H9 (cell line): Measurements from ENCODE around the gene TBC1D22A. TPM values are rescaled to one million over a fixed set of nuclear protein-coding genes. Genes with fewer than 3 reads are reported as not detected.

Experiments used
- DNase-seq: peaks from one replicate; pipeline ENCODE4 v3.0.0-alpha.2; 2017
- H2AFZ ChIP-seq: one replicate; pipeline ENCODE4 v1.6.1; 2013; ENCODE audit warnings: mild to moderate bottlenecking, low read length, control low read depth, moderate library complexity
- H2AK5ac ChIP-seq: 2 replicates; pipeline ENCODE4 v1.6.1; 2013; ENCODE audit warnings: low read length, control low read depth, mixed read lengths; ENCODE audit not compliant: insufficient read length
- H2BK120ac ChIP-seq: one replicate; pipeline ENCODE4 v1.6.1; 2013; ENCODE audit warnings: low read depth, mild to moderate bottlenecking, low read length, control low read depth, inconsistent platforms; ENCODE audit not compliant: poor library complexity, severe bottlenecking
- H2BK12ac ChIP-seq: 2 replicates; pipeline ENCODE4 v1.6.1; 2013; ENCODE audit warnings: low read length, control low read depth, mixed read lengths, low read depth; ENCODE audit not compliant: insufficient read length
- H2BK15ac ChIP-seq: 2 replicates; pipeline ENCODE4 v1.6.1; 2013; ENCODE audit warnings: low read depth, low read length, control low read depth
- H2BK20ac ChIP-seq: one replicate; pipeline ENCODE4 v1.6.1; 2013; ENCODE audit warnings: low read depth, mild to moderate bottlenecking, low read length, control low read depth, inconsistent platforms; ENCODE audit not compliant: poor library complexity, severe bottlenecking
- H2BK5ac ChIP-seq: 2 replicates; pipeline ENCODE4 v1.6.1; 2013; ENCODE audit warnings: low read length, control low read depth, mixed read lengths; ENCODE audit not compliant: insufficient read length
- H3K14ac ChIP-seq: 2 replicates; pipeline ENCODE4 v1.6.1; 2013; ENCODE audit warnings: low read length, control low read depth; ENCODE audit not compliant: insufficient read depth
- H3K18ac ChIP-seq: 2 replicates; pipeline ENCODE4 v1.6.1; 2013; ENCODE audit warnings: low read depth, mild to moderate bottlenecking, mixed read lengths, low read length, control low read depth; ENCODE audit not compliant: insufficient read length
- H3K23ac ChIP-seq: 2 replicates; pipeline ENCODE4 v1.6.1; 2013; ENCODE audit warnings: low read length, control low read depth, mixed read lengths, low read depth; ENCODE audit not compliant: insufficient read length
- H3K23me2 ChIP-seq: 2 replicates; pipeline ENCODE4 v1.6.1; 2013; ENCODE audit warnings: low read depth, mild to moderate bottlenecking, mixed read lengths, low read length, control low read depth; ENCODE audit not compliant: insufficient read length, poor library complexity, severe bottlenecking
- H3K27ac ChIP-seq: 2 replicates; pipeline ENCODE4 v1.5.1; 2013; ENCODE audit warnings: low read length, control low read depth, mixed read lengths, low read depth; ENCODE audit not compliant: insufficient read length
- H3K27me3 ChIP-seq: 2 replicates; pipeline ENCODE4 v1.6.1; 2013; ENCODE audit warnings: low read length, control low read depth, inconsistent platforms; ENCODE audit not compliant: insufficient read depth
- H3K4ac ChIP-seq: 2 replicates; pipeline ENCODE4 v1.6.1; 2013; ENCODE audit warnings: low read depth, mild to moderate bottlenecking, control low read depth, inconsistent platforms, low read length, moderate library complexity
- H3K4me1 ChIP-seq: 2 replicates; pipeline ENCODE4 v1.6.1; 2013; ENCODE audit warnings: low read length, control low read depth, inconsistent platforms; ENCODE audit not compliant: insufficient read depth
- H3K4me2 ChIP-seq: 2 replicates; pipeline ENCODE4 v1.6.1; 2013; ENCODE audit warnings: low read length, control low read depth, mixed read lengths; ENCODE audit not compliant: insufficient read length, insufficient read depth
- H3K56ac ChIP-seq: 2 replicates; pipeline ENCODE4 v1.6.1; 2013; ENCODE audit warnings: low read depth, mild to moderate bottlenecking, mixed read lengths, low read length, control low read depth; ENCODE audit not compliant: insufficient read length
- H3K79me1 ChIP-seq: 2 replicates; pipeline ENCODE4 v1.6.1; 2013; ENCODE audit warnings: low read depth, mild to moderate bottlenecking, moderate library complexity, low read length, control low read depth, inconsistent platforms; ENCODE audit not compliant: insufficient read depth, poor library complexity, severe bottlenecking
- H3K79me2 ChIP-seq: 2 replicates; pipeline ENCODE4 v1.6.1; 2013; ENCODE audit warnings: low read length, control low read depth, inconsistent platforms; ENCODE audit not compliant: insufficient read depth
- H3K9ac ChIP-seq: 2 replicates; pipeline ENCODE4 v1.6.1; 2013; ENCODE audit warnings: low read length, control low read depth, mixed read lengths; ENCODE audit not compliant: insufficient read length; ENCODE audit errors: extremely low read depth
- H3K9me3 ChIP-seq: one replicate; pipeline ENCODE4 v1.6.1; 2013; ENCODE audit warnings: low read depth, low read length, inconsistent platforms; ENCODE audit not compliant: control insufficient read depth
- H3T11ph ChIP-seq: one replicate; pipeline ENCODE4 v1.6.1; 2013; ENCODE audit warnings: mild to moderate bottlenecking, low read length, control low read depth, inconsistent platforms
- H4K20me1 ChIP-seq: one replicate; pipeline ENCODE4 v1.6.1; 2013; ENCODE audit not compliant: control insufficient read depth, insufficient read length, insufficient read depth
- H4K5ac ChIP-seq: 2 replicates; pipeline ENCODE4 v1.6.1; 2013; ENCODE audit warnings: low read depth, mild to moderate bottlenecking, mixed read lengths, low read length, control low read depth; ENCODE audit not compliant: insufficient read length
- H4K8ac ChIP-seq: replicated peaks from 2 replicates; pipeline ENCODE4 v1.6.1; 2013; ENCODE audit warnings: low read length, control low read depth, mixed read lengths, low read depth; ENCODE audit not compliant: insufficient read length
- H4K91ac ChIP-seq: 2 replicates; pipeline ENCODE4 v1.6.1; 2013; ENCODE audit warnings: low read depth, mild to moderate bottlenecking, moderate library complexity, mixed read lengths, low read length, control low read depth; ENCODE audit not compliant: insufficient read length
- H3K27ac Mint-ChIP-seq, 3 experiments: 2 replicates in 2 of 3; 3 replicates in 1 of 3; pipeline ENCODE4 v1.8.0; 2020 to 2021; ENCODE audit warnings: mixed read lengths in 3 of 3, mild to moderate bottlenecking in 1 of 3, moderate library complexity in 1 of 3
- H3K27me3 Mint-ChIP-seq: 2 replicates; pipeline ENCODE4 v1.8.0; 2021; ENCODE audit warnings: low read depth, mild to moderate bottlenecking, moderate library complexity, mixed read lengths
- H3K36me3 Mint-ChIP-seq, 3 experiments: 2 replicates in 2 of 3; 3 replicates in 1 of 3; pipeline ENCODE4 v1.8.0; 2020 to 2021; ENCODE audit warnings: low read depth in 3 of 3, mixed read lengths in 3 of 3; ENCODE audit not compliant: insufficient read depth in 1 of 3
- H3K4me1 Mint-ChIP-seq, 2 experiments: 2 replicates each; pipeline ENCODE4 v1.8.0; 2020; ENCODE audit warnings: mixed read lengths in 2 of 2
- H3K4me3 Mint-ChIP-seq, 2 experiments: 2 replicates in 1 of 2; 3 replicates in 1 of 2; pipeline ENCODE4 v1.8.0; 2020 to 2021; ENCODE audit warnings: mild to moderate bottlenecking in 2 of 2, mixed read lengths in 2 of 2, moderate library complexity in 1 of 2
- H3K9me3 Mint-ChIP-seq, 2 experiments: 2 replicates in 1 of 2; 3 replicates in 1 of 2; pipeline ENCODE4 v1.8.0; 2020; ENCODE audit warnings: mild to moderate bottlenecking in 2 of 2, mixed read lengths in 2 of 2, moderate library complexity in 1 of 2
- WGBS: extraction: QIAGEN DNeasy Blood & Tissue Kit; methylation state at CpG from one replicate; pipeline ENCODE4 v1.1.7; 2013; ENCODE audit warnings: missing lambda C conversion rate, low lambda C conversion rate, mixed read lengths; ENCODE audit not compliant: insufficient read length; ENCODE audit errors: extremely low coverage; 5-methylcytosine and 5-hydroxymethylcytosine counted together
- total RNA-seq: library from RNA; stranded (reverse); gene quantifications from 2 replicates; pipeline ENCODE4 v1.2.1, GENCODE V29; 2021
- TF ChIP-seq, protein P1 (sequence below): fragments of 200-600 bp; sonication (generic); conservative IDR thresholded peaks from 3 replicates; pipeline ENCODE4 v1.8.0; 2021; ENCODE audit warnings: antibody characterized with exemption, mild to moderate bottlenecking

The TBC1D22A gene
- total RNA-seq, 1 experiment from 2014 or later = 20.8 TPM

DNA sequence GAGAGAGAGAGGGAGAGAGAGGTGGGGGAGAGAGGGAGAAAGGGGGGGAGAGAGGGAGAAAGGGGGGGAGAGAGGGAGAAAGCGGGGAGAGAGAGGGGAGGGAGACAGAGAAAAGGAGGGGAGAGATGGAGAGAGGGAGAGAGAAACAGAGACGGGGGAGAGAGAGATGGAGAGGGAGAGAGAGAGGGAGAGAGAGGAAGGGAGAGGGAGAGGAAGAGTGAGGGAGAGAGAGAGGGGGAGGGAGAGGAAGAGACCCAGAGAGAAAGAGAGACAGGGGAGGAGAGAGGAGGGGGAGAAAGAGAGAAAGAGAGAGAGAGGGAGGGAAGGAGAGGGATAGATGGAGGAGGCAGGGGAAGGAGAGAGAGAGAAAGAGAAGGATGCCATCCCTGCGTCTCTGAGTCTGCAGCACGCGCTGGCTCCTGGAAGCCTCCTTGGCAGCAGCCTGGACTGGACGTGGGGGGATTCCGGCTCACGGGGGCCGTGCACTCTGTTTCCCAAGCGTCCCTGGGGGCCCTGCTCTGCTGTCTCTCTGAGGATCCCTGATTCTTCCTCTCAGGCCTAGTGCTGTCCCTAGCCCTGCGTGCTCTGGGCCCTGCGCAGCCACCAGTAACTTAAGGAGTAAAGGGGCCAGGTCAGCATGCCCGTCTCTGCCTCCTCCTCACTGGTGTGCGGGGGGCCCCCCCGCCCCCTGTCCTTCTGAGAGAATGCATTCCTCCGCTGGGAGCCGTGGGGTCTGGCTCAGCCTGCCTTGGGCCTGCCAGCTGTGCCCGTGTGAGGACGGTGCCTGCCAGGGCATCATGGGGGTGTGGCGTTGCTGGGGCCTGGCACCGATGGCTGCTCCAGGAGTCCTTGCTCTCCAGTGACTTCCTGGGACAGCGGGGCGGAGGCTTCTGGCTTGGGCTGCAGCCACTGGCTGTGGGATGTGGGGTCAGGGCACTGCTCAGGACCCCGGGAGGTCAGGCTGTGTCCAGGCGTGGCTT, 429.5 kb downstream of the TBC1D22A start:
- H4K20me1 ChIP-seq = no peaks in the 10 kb centered on the region
- H2BK12ac ChIP-seq = no peak overlapping the region
- no peaks in the 10 kb centered on the region for H3K4me1 ChIP-seq
- peaks cover 13% of the 10 kb centered on the region for H3K9me3 ChIP-seq
- H3K79me2 ChIP-seq = no peaks in the 10 kb centered on the region
- H3K9me3 Mint-ChIP-seq = peaks cover 0 to 87% of the 10 kb centered on the region in 2 experiments; a peak in 4 of 5 replicates
- no peak overlapping the region for H3K56ac ChIP-seq
- H3K14ac ChIP-seq = no peak overlapping the region; the same call in 1 of the 2 replicates
- H3K4me2 ChIP-seq = no peak overlapping the region
- no CpG with 5 or more reads among the region's 25 CpGs for WGBS
- no peak overlapping the region for H2BK15ac ChIP-seq
- H4K91ac ChIP-seq = no peak overlapping the region
- H3K23ac ChIP-seq = no peak overlapping the region
- no peaks in the 10 kb centered on the region for H3K4me1 Mint-ChIP-seq
- peaks cover 2% of the 10 kb centered on the region for H3K23me2 ChIP-seq
- H3T11ph ChIP-seq = no peak overlapping the region
- H2AFZ ChIP-seq = no peak overlapping the region
- H3K27me3 ChIP-seq = no peaks in the 10 kb centered on the region
- no peak overlapping the region for H2BK20ac ChIP-seq
- no peak overlapping the region for H3K4me3 Mint-ChIP-seq
- no peak overlapping the region for H3K18ac ChIP-seq
- H3K27me3 Mint-ChIP-seq = peaks cover 5% of the 10 kb centered on the region
- no peak overlapping the region for H3K27ac Mint-ChIP-seq
- H3K27ac ChIP-seq = no peak overlapping the region
- no peak overlapping the region for H2AK5ac ChIP-seq
- no peak overlapping the region for H3K9ac ChIP-seq
- peak; percentile 25 for DNase-seq
- TF ChIP-seq, protein P1, sequence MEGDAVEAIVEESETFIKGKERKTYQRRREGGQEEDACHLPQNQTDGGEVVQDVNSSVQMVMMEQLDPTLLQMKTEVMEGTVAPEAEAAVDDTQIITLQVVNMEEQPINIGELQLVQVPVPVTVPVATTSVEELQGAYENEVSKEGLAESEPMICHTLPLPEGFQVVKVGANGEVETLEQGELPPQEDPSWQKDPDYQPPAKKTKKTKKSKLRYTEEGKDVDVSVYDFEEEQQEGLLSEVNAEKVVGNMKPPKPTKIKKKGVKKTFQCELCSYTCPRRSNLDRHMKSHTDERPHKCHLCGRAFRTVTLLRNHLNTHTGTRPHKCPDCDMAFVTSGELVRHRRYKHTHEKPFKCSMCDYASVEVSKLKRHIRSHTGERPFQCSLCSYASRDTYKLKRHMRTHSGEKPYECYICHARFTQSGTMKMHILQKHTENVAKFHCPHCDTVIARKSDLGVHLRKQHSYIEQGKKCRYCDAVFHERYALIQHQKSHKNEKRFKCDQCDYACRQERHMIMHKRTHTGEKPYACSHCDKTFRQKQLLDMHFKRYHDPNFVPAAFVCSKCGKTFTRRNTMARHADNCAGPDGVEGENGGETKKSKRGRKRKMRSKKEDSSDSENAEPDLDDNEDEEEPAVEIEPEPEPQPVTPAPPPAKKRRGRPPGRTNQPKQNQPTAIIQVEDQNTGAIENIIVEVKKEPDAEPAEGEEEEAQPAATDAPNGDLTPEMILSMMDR = no peak
- no peak overlapping the region for H2BK120ac ChIP-seq
- H4K8ac ChIP-seq = no peak overlapping the region
- H3K4ac ChIP-seq = no peak overlapping the region
- H2BK5ac ChIP-seq = no peak overlapping the region
- no peaks in the 10 kb centered on the region for H3K79me1 ChIP-seq
- H3K36me3 Mint-ChIP-seq = peaks cover 0 to 18% (median 13%) of the 10 kb centered on the region in 3 experiments; a peak in 4 of 7 replicates
- no peak overlapping the region for H4K5ac ChIP-seq
